ENCODE data around the gene EDC4.

The EDC4 gene

GRCh38 chr16:67856927-67857546 is 15.8 kb upstream of the EDC4 start:
- Mint-ChIP-seq H3K4me3 (no peak overlapping the region), H3K4me1 (peaks cover 22% of the 10 kb centered on the region)

DNA sequence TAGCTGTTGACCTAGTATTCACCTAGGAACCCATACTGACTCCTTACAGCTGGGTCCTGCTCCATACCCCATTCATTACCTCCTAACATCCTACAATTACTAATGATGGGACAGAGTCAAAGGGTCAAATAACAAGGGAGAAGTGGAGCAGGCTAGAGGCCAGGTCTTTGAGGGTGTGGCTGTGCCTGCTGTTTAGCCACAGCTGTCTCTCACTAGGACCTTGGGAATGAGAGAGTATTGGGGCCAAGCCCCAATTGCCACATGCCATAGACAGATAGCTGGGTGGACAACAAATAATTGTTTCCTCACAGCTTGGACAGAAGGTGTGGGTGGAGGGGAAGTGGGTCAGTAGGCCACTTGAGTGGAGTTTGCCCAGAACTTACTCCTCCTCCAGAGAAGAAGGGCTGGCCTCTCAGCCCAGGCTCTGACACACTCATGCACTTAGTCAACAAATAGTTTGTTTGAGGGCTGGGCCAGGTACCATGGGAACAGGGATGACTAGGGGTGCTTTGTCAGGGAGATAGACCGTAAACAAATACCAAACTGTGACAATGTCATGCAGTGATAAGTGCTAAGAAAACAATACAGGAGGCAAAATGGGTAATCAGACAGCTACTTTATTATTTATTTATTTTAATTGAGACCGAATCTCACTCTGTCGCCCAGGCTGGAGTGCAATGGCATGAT is 15.2 kb upstream of the EDC4 start:
- no peak for TF ChIP-seq CTCF (IDR thresholded peaks at IDR 0.05)
- Mint-ChIP-seq H3K4me1 (peaks cover 22% of the 10 kb centered on the region), H3K4me3 (no peak overlapping the region), H3K27ac (peak overlapping the region; percentile 89), H3K27me3 (ENCODE audit: low read depth, poor library complexity) (peaks cover 6% of the 10 kb centered on the region), H3K36me3 (ENCODE audit: low read depth) (peaks cover 38% of the 10 kb centered on the region), H3K9me3 (no peaks in the 10 kb centered on the region)
- no peak for DNase-seq

More at GRCh38 chr16:67856927-67857546, 15.8 kb upstream of the EDC4 start:
- TF ChIP-seq CTCF (IDR thresholded peaks at IDR 0.05): no peak
- Mint-ChIP-seq H3K36me3 (ENCODE audit: low read depth) (peaks cover 38% of the 10 kb centered on the region), H3K27me3 (ENCODE audit: low read depth, poor library complexity) (peaks cover 6% of the 10 kb centered on the region), H3K9me3 (no peaks in the 10 kb centered on the region), H3K27ac (peak overlapping the region; percentile 95)
- DNase-seq: no peak

GRCh38 chr16:67858500-67858899 is 14.4 kb upstream of the EDC4 start:
- H3K27me3 Mint-ChIP-seq (ENCODE audit: low read depth, poor library complexity): peaks cover 6% of the 10 kb centered on the region
- peak overlapping the region; percentile 83 for H3K27ac Mint-ChIP-seq
- H3K4me3 Mint-ChIP-seq: no peak overlapping the region
- H3K36me3 Mint-ChIP-seq (ENCODE audit: low read depth): peaks cover 38% of the 10 kb centered on the region
- no peak for TF ChIP-seq CTCF (IDR thresholded peaks at IDR 0.05)
- H3K4me1 Mint-ChIP-seq: peaks cover 28% of the 10 kb centered on the region
- DNase-seq: no peak
- no peaks in the 10 kb centered on the region for H3K9me3 Mint-ChIP-seq

DNA sequence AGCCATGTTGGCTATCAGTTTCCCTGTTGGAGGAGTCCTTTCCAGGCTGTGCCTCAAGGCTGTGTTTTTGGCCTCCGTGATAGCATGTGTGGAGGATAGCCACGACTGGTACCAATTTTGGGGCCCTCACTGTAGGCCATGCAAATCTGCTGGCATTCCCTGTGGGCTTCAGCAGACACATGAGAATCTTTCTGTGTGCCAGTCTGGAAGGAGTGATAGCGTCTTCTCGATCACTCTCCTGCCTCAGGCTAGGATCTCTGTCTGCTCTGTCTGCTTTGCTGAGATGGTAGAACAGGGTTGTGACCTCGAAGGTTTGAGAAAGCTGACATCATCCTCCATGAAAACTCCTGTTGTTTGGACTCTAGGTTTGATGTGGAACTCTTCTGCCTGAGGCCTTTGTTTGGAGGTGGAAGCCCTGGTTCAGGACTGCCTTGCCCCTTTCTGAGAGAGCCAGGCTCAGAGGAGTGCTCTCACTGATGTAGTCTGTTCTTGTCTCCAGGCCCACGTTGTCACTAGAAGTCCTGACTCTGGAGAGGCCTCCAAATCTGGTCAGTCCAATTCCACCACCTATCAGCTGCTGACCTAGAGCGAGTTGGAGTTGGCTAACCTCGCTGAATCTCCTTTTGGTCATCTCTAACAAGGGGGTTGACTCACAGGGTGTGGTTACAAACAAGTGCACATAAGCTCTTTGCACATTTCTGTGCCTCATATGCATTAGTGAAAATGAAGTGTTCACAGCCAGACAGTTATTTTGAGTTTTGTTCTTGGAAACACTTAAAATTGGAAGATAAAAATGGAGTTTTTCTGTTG is 12.1 kb upstream of the EDC4 start:
- Mint-ChIP-seq H3K4me3 (no peak overlapping the region), H3K9me3 (no peaks in the 10 kb centered on the region), H3K27ac (peak overlapping the region; percentile 32), H3K4me1 (peaks cover 18% of the 10 kb centered on the region), H3K27me3 (ENCODE audit: low read depth, poor library complexity) (peaks cover 6% of the 10 kb centered on the region), H3K36me3 (ENCODE audit: low read depth) (peaks cover 44% of the 10 kb centered on the region)
- no peak for DNase-seq
- TF ChIP-seq CTCF (IDR thresholded peaks at IDR 0.05): no peak

DNA sequence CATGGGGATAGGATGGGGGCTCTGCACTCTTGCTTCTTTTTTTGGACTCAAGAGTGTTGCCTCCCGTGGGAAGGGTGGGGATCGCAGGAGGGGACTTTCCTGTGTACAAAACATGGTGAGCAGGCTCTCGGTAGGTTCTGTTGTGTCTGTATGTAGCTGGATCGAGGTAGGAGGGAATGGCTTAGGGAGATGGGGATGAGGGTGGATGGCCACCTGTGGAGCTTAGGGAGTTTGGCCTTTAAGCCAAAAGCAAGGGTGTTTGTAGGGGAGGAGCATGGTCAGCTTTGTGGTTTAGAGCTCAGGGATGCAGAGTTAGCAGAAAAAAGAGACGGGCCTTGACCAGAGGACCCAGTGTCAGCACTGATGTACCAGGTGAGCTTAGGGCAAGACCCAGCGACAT is 11.0 kb upstream of the EDC4 start:
- no peak overlapping the region for H3K4me3 Mint-ChIP-seq
- peak overlapping the region; percentile 17 for H3K27ac Mint-ChIP-seq
- no peaks in the 10 kb centered on the region for H3K9me3 Mint-ChIP-seq
- peaks cover 44% of the 10 kb centered on the region for H3K36me3 Mint-ChIP-seq (ENCODE audit: low read depth)
- no peak for DNase-seq
- no peak for TF ChIP-seq CTCF (IDR thresholded peaks at IDR 0.05)
- peaks cover 3% of the 10 kb centered on the region for H3K27me3 Mint-ChIP-seq (ENCODE audit: low read depth, poor library complexity)
- peaks cover 17% of the 10 kb centered on the region for H3K4me1 Mint-ChIP-seq

Measured in nephron progenitor cell (in vitro differentiated cells).